Measurements from ENCODE around the gene SOBP. TPM values are rescaled to one million over a fixed set of nuclear protein-coding genes. Genes with fewer than 3 reads are reported as not detected.

Gene SOBP
- total RNA-seq, 1 donor from 2014 or later = 5.4 TPM

- no peaks in the 10 kb centered on the region for H3K36me3 ChIP-seq
- DNase-seq (ENCODE audit: low spot score in 2 of 2) = no peak
- H3K4me3 ChIP-seq = no peak overlapping the region
- no peaks in the 10 kb centered on the region for H3K4me1 ChIP-seq
- intact Hi-C loops (cut with DNase I) = no loop called here
- no peaks in the 10 kb centered on the region for H3K27me3 ChIP-seq
- H3K9me3 ChIP-seq = no peaks in the 10 kb centered on the region
- TF ChIP-seq CTCF (IDR thresholded peaks at IDR 0.05) = no peak
- no peak overlapping the region for H3K27ac ChIP-seq
Observed at GRCh38 chr6:107697682-107698081, 207.8 kb downstream of the SOBP start.

- intact Hi-C loops (cut with DNase I) = no loop called here
- Histone ChIP-seq H3K9me3 (no peaks in the 10 kb centered on the region), H3K36me3 (no peaks in the 10 kb centered on the region), H3K27ac (no peak overlapping the region), H3K4me1 (no peaks in the 10 kb centered on the region), H3K27me3 (no peaks in the 10 kb centered on the region), H3K4me3 (no peak overlapping the region)
- TF ChIP-seq CTCF (IDR thresholded peaks at IDR 0.05) = no peak
- no peak for DNase-seq (ENCODE audit: low spot score in 2 of 2)
Observed at GRCh38 chr6:107698146-107698545, 208.2 kb downstream of the SOBP start.

- intact Hi-C loops (cut with DNase I) = no loop called here
- DNase-seq (ENCODE audit: low spot score in 2 of 2) = no peak
- Histone ChIP-seq H3K4me3 (no peak overlapping the region), H3K4me1 (no peaks in the 10 kb centered on the region), H3K27me3 (no peaks in the 10 kb centered on the region), H3K9me3 (no peaks in the 10 kb centered on the region), H3K36me3 (no peaks in the 10 kb centered on the region), H3K27ac (no peak overlapping the region)
- no peak for TF ChIP-seq CTCF (IDR thresholded peaks at IDR 0.05)
Observed at GRCh38 chr6:107699254-107699653, 209.3 kb downstream of the SOBP start.

GRCh38 chr6:107699697-107700325, 209.9 kb downstream of the SOBP start:
- Histone ChIP-seq H3K4me3 (no peak overlapping the region), H3K9me3 (no peaks in the 10 kb centered on the region), H3K27ac (no peak overlapping the region), H3K27me3 (no peaks in the 10 kb centered on the region), H3K36me3 (no peaks in the 10 kb centered on the region), H3K4me1 (no peaks in the 10 kb centered on the region)
- DNase-seq (ENCODE audit: low spot score in 2 of 2) = no peak
- intact Hi-C loops (cut with DNase I) = no loop called here
- no peak for TF ChIP-seq CTCF (IDR thresholded peaks at IDR 0.05)

- H3K36me3 ChIP-seq = no peaks in the 10 kb centered on the region
- no peak for DNase-seq (ENCODE audit: low spot score in 2 of 2)
- no peak overlapping the region for H3K27ac ChIP-seq
- intact Hi-C loops (cut with DNase I) = loop anchor here (2.0 kb wide), 1 partner anchor 29 kb away; no protein-coding TSS in a partner anchor
- H3K4me1 ChIP-seq = no peaks in the 10 kb centered on the region
- no peaks in the 10 kb centered on the region for H3K9me3 ChIP-seq
- no peak for TF ChIP-seq CTCF (IDR thresholded peaks at IDR 0.05)
- no peak overlapping the region for H3K4me3 ChIP-seq
- H3K27me3 ChIP-seq = no peaks in the 10 kb centered on the region
Observed at GRCh38 chr6:107703606-107704005, 213.7 kb downstream of the SOBP start.

Data from ascending aorta (tissue), 2 donors.